ENCODE data around the gene C4B.

Gene C4B

GRCh38 chr6:32082935-32083334, 68.3 kb downstream of the C4B start:
- DNase-seq (ENCODE audit: low spot score): peak; percentile 95

- no peak for DNase-seq (ENCODE audit: low spot score)
These were observed 69.5 kb downstream of the C4B start for GRCh38 chr6:32083812-32084768.

GRCh38 chr6:32084780-32085179, 70.2 kb downstream of the C4B start:
- no peak for DNase-seq (ENCODE audit: low spot score)

All from GM03348 (cell line).